HUES48 (cell line): Measurements from ENCODE around the gene TAX1BP3.
"Not testable (repeated sequence)": the region's sequence is repeated elsewhere in the genome, so short reads cannot be mapped to it uniquely, and the experiment has no call there.

Source experiments
- H3K27ac ChIP-seq: one replicate; pipeline ENCODE4 v1.7.0; 2013; ENCODE audit warnings: low read depth, low read length, inconsistent platforms
- H3K27me3 ChIP-seq: 2 replicates; pipeline ENCODE4 v1.6.1; 2013; ENCODE audit warnings: mild to moderate bottlenecking, low read length; ENCODE audit not compliant: control insufficient read depth, insufficient read depth
- H3K36me3 ChIP-seq: 2 replicates; pipeline ENCODE4 v1.6.1; 2013; ENCODE audit warnings: low read length; ENCODE audit not compliant: control insufficient read depth, insufficient read depth
- H3K4me1 ChIP-seq: 2 replicates; pipeline ENCODE4 v1.6.1; 2013; ENCODE audit warnings: mild to moderate bottlenecking, low read length; ENCODE audit not compliant: control insufficient read depth, insufficient read depth
- H3K4me3 ChIP-seq: 2 replicates; pipeline ENCODE4 v1.5.1; 2013; ENCODE audit warnings: mild to moderate bottlenecking, low read depth, low read length
- H3K9ac ChIP-seq: 2 replicates; pipeline ENCODE4 v1.6.1; 2013; ENCODE audit warnings: mild to moderate bottlenecking, low read depth, low read length, moderate library complexity
- H3K9me3 ChIP-seq: 2 replicates; pipeline ENCODE4 v1.6.1; 2013; ENCODE audit warnings: low read length; ENCODE audit not compliant: control insufficient read depth, insufficient read depth

TAX1BP3 gene

GRCh38 chr17:3668279-3669084 is at the start of gene TAX1BP3, which contains the start of gene EMC6:
Gene TAX1BP3 (minus strand): TSS chr17:3668578. CDS start chr17:3668526, 52 bp downstream.
Gene EMC6 (plus strand): TSS chr17:3668812. CDS start chr17:3669147, 335 bp downstream.
- Histone ChIP-seq H3K4me1 (peaks cover 8% of the 10 kb centered on the region; the same call in 1 of the 2 replicates), H3K27me3 (no peaks in the 10 kb centered on the region), H3K9me3 (no peaks in the 10 kb centered on the region), H3K36me3 (peaks cover 18% of the 10 kb centered on the region; the same call in 1 of the 2 replicates), H3K4me3 (peak within 1 kb of the TSS; percentile 87), H3K9ac (peak within 1 kb of the TSS; percentile 91), H3K27ac (peak within 1 kb of the TSS; percentile 99)

GRCh38 chr17:3715296-3715695 is 46.9 kb upstream of the TAX1BP3 start:
- H3K4me3 ChIP-seq: no peak overlapping the region
- H3K27ac ChIP-seq: no peak overlapping the region
- no peaks in the 10 kb centered on the region for H3K27me3 ChIP-seq
- no peaks in the 10 kb centered on the region for H3K9me3 ChIP-seq
- H3K4me1 ChIP-seq: 0 out of 2 replicates have a peak, but pooled peaks cover 4% of the 10 kb centered on the region
- H3K9ac ChIP-seq: no peak overlapping the region
- H3K36me3 ChIP-seq: peaks cover 70% of the 10 kb centered on the region

- 0 out of 2 replicates have a peak, but pooled peaks cover 4% of the 10 kb centered on the region for H3K4me1 ChIP-seq
- H3K4me3 ChIP-seq: no peak overlapping the region
- H3K27me3 ChIP-seq: no peaks in the 10 kb centered on the region
- no peaks in the 10 kb centered on the region for H3K9me3 ChIP-seq
- H3K27ac ChIP-seq: no peak overlapping the region
- peaks cover 47% of the 10 kb centered on the region for H3K36me3 ChIP-seq
- no peak overlapping the region for H3K9ac ChIP-seq
Observed at GRCh38 chr17:3712811-3713463, 44.6 kb upstream of the TAX1BP3 start.

- Histone ChIP-seq H3K36me3 (peaks cover 28% of the 10 kb centered on the region), H3K27me3 (no peaks in the 10 kb centered on the region), H3K27ac (peak overlapping the region; percentile 39)
Observed at GRCh38 chr17:3710951-3711383, 42.6 kb upstream of the TAX1BP3 start.

GRCh38 chr17:3708366-3708765 is 40.0 kb upstream of the TAX1BP3 start:
- Histone ChIP-seq H3K9ac (no peak overlapping the region), H3K9me3 (no peaks in the 10 kb centered on the region), H3K36me3 (peaks cover 13% of the 10 kb centered on the region), H3K27ac (no peak overlapping the region), H3K27me3 (no peaks in the 10 kb centered on the region), H3K4me3 (no peak overlapping the region), H3K4me1 (0 out of 2 replicates have a peak, but pooled peaks cover 4% of the 10 kb centered on the region)

More at GRCh38 chr17:3710951-3711383, 42.6 kb upstream of the TAX1BP3 start:
- 0 out of 2 replicates have a peak, but pooled peaks cover 4% of the 10 kb centered on the region for H3K4me1 ChIP-seq
- H3K9me3 ChIP-seq: no peaks in the 10 kb centered on the region
- H3K9ac ChIP-seq: no peak overlapping the region
- no peak overlapping the region for H3K4me3 ChIP-seq

GRCh38 chr17:3705718-3705984 is 37.3 kb upstream of the TAX1BP3 start:
- not testable (repeated sequence) for H3K9ac ChIP-seq, H3K27me3 ChIP-seq, H3K9me3 ChIP-seq, H3K36me3 ChIP-seq, H3K4me1 ChIP-seq, H3K4me3 ChIP-seq, H3K27ac ChIP-seq

- H3K4me1 ChIP-seq: no peaks in the 10 kb centered on the region
- no peaks in the 10 kb centered on the region for H3K27me3 ChIP-seq
- no peaks in the 10 kb centered on the region for H3K36me3 ChIP-seq
- H3K4me3 ChIP-seq: no peak overlapping the region
- no peak overlapping the region for H3K27ac ChIP-seq
- no peak overlapping the region for H3K9ac ChIP-seq
- no peaks in the 10 kb centered on the region for H3K9me3 ChIP-seq
Observed at GRCh38 chr17:3704931-3705717, 36.7 kb upstream of the TAX1BP3 start.

GRCh38 chr17:3702041-3702539 is 33.7 kb upstream of the TAX1BP3 start:
- not testable (repeated sequence) for H3K27ac ChIP-seq, H3K4me3 ChIP-seq, H3K4me1 ChIP-seq, H3K36me3 ChIP-seq, H3K9ac ChIP-seq, H3K9me3 ChIP-seq, H3K27me3 ChIP-seq

GRCh38 chr17:3699951-3700350 is 31.6 kb upstream of the TAX1BP3 start:
- Histone ChIP-seq H3K27me3 (peaks cover 24% of the 10 kb centered on the region), H3K9ac (no peak overlapping the region), H3K4me3 (no peak overlapping the region), H3K36me3 (no peaks in the 10 kb centered on the region), H3K4me1 (peaks cover 3% of the 10 kb centered on the region; the same call in 1 of the 2 replicates), H3K9me3 (no peaks in the 10 kb centered on the region), H3K27ac (no peak overlapping the region)

- Histone ChIP-seq H3K4me1 (peaks cover 3% of the 10 kb centered on the region; the same call in 1 of the 2 replicates), H3K9me3 (no peaks in the 10 kb centered on the region)
Observed at GRCh38 chr17:3698139-3698538, 29.8 kb upstream of the TAX1BP3 start.

More at GRCh38 chr17:3698139-3698538, 29.8 kb upstream of the TAX1BP3 start:
- Histone ChIP-seq H3K36me3 (no peaks in the 10 kb centered on the region), H3K4me3 (no peak overlapping the region), H3K27me3 (peaks cover 31% of the 10 kb centered on the region), H3K9ac (no peak overlapping the region), H3K27ac (no peak overlapping the region)
